Cardiac muscle cell (in vitro differentiated cells and primary cell): ENCODE data around the gene RINT1. TPM values are rescaled to one million over a fixed set of nuclear protein-coding genes. Genes with fewer than 3 reads are reported as not detected.

Experiments used
- DNase-seq, 2 donors: peaks; one replicate each; pipeline versions ENCODE4 v3.0.0 to v3.0.0-alpha.2; 2010 to 2017; ENCODE audit warnings: low read depth in 1 of 2, low spot score in 1 of 2
- H3K27ac ChIP-seq: fragments of 200-600 bp; sonication (generic); 2 replicates; pipeline ENCODE4 v1.5.1; 2016
- H3K27me3 ChIP-seq: fragments of 200-600 bp; sonication (generic); 2 replicates; pipeline ENCODE4 v1.6.0; 2016; ENCODE audit warnings: control low read depth
- H3K36me3 ChIP-seq: fragments of 200-600 bp; sonication (generic); 2 replicates; pipeline ENCODE4 v1.5.1; 2016; ENCODE audit warnings: control low read depth
- H3K4me1 ChIP-seq: fragments of 200-600 bp; sonication (generic); 2 replicates; pipeline ENCODE4 v1.8.1; 2017; ENCODE audit warnings: low read depth, mild to moderate bottlenecking, mixed run types
- H3K4me3 ChIP-seq: fragments of 200-600 bp; sonication (generic); 2 replicates; pipeline ENCODE4 v1.5.1; 2016; ENCODE audit warnings: mild to moderate bottlenecking
- H3K9me3 ChIP-seq: fragments of 200-600 bp; sonication (generic); 2 replicates; pipeline ENCODE4 v1.5.1; 2017; ENCODE audit warnings: low read depth, mild to moderate bottlenecking, control low read depth
- polyA plus RNA-seq: library from polyadenylated mRNA; unstranded; fragments of >200 nt; fragmentation: Nextera tagmentation; extraction: Ambion mirVana; gene quantifications from 2 replicates; pipeline ENCODE4 v1.2.1, GENCODE V29; 2016
- total RNA-seq: library from RNA; depleted of rRNA; stranded (reverse); fragments of >200 nt; gene quantifications from 2 replicates; pipeline ENCODE4 v1.2.3, GENCODE V29; 2016
- TF ChIP-seq, protein P1 (sequence below): IDR thresholded peaks from 2 replicates; pipeline ENCODE4 v1.5.1; 2012; ENCODE audit warnings: low read depth, mild to moderate bottlenecking, low read length

RINT1 gene
- total and polyA plus RNA-seq, 2 experiments from 2014 or later = 14.1 to 16.5 TPM

GRCh38 chr7:105565190-105565589, 33.2 kb downstream of the RINT1 start:
- H3K27me3 ChIP-seq = no peaks in the 10 kb centered on the region
- H3K9me3 ChIP-seq = no peaks in the 10 kb centered on the region
- no peak overlapping the region for H3K27ac ChIP-seq
- TF ChIP-seq, protein P1, sequence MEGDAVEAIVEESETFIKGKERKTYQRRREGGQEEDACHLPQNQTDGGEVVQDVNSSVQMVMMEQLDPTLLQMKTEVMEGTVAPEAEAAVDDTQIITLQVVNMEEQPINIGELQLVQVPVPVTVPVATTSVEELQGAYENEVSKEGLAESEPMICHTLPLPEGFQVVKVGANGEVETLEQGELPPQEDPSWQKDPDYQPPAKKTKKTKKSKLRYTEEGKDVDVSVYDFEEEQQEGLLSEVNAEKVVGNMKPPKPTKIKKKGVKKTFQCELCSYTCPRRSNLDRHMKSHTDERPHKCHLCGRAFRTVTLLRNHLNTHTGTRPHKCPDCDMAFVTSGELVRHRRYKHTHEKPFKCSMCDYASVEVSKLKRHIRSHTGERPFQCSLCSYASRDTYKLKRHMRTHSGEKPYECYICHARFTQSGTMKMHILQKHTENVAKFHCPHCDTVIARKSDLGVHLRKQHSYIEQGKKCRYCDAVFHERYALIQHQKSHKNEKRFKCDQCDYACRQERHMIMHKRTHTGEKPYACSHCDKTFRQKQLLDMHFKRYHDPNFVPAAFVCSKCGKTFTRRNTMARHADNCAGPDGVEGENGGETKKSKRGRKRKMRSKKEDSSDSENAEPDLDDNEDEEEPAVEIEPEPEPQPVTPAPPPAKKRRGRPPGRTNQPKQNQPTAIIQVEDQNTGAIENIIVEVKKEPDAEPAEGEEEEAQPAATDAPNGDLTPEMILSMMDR = no peak
- no peak overlapping the region for H3K4me3 ChIP-seq
- no peak for DNase-seq
- no peaks in the 10 kb centered on the region for H3K4me1 ChIP-seq
- H3K36me3 ChIP-seq = peaks cover 56% of the 10 kb centered on the region

DNA sequence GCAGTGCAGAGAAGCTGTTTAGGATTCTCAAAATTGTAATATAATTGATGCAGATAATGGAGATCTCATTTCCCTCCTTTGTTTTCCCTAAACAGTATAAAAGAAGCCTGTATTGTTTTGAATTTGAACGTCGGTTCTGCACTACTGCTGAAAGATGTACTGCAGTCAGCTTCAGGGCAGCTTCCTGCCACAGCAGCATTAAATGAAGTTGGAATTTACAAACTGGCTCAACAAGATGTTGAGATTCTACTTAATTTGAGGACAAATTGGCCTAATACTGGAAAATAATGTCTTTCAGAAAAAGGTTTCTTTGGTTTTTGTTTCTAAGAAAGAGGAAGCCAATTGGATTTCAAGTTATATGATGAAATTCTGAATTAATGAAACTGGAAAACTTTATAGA, 35.0 kb downstream of the RINT1 start:
- Histone ChIP-seq H3K36me3 (peaks cover 48% of the 10 kb centered on the region), H3K4me1 (no peaks in the 10 kb centered on the region), H3K27ac (no peak overlapping the region), H3K27me3 (no peaks in the 10 kb centered on the region), H3K9me3 (no peaks in the 10 kb centered on the region), H3K4me3 (no peak overlapping the region)
- TF ChIP-seq, protein P1 = no peak
- DNase-seq = no peak

DNA sequence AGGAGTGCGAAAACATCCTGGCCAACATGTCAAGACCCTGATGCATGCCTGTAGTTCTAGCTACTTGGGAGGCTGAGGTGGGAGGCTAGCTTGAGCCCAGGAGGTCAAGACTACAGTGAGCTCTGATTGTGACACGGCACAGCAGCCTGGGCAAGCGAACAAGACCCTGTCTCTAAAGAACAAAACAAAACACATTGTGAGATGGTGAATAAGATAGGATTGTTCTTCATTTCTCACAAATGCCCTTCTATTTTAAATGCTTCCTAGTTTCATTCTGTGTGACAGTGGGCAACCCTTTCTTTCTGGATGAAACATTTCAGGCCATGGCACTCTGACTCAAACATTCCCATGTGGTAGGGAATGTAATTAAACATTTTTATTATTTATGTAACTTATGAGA, 35.8 kb downstream of the RINT1 start:
- no peak overlapping the region for H3K27ac ChIP-seq
- DNase-seq = no peak
- no peak overlapping the region for H3K4me3 ChIP-seq
- H3K36me3 ChIP-seq = peaks cover 46% of the 10 kb centered on the region
- TF ChIP-seq, protein P1 = no peak
- no peaks in the 10 kb centered on the region for H3K27me3 ChIP-seq
- no peaks in the 10 kb centered on the region for H3K4me1 ChIP-seq
- H3K9me3 ChIP-seq = no peaks in the 10 kb centered on the region

GRCh38 chr7:105571891-105572290, 39.9 kb downstream of the RINT1 start:
- no peak overlapping the region for H3K4me3 ChIP-seq
- H3K9me3 ChIP-seq = no peaks in the 10 kb centered on the region
- DNase-seq = no peak
- no peaks in the 10 kb centered on the region for H3K27me3 ChIP-seq
- TF ChIP-seq, protein P1 = no peak
- H3K4me1 ChIP-seq = no peaks in the 10 kb centered on the region
- H3K27ac ChIP-seq = no peak overlapping the region
- H3K36me3 ChIP-seq = peaks cover 10% of the 10 kb centered on the region

- H3K4me3 ChIP-seq = no peak overlapping the region
- no peak overlapping the region for H3K27ac ChIP-seq
- H3K27me3 ChIP-seq = no peaks in the 10 kb centered on the region
- TF ChIP-seq, protein P1 = no peak
- H3K4me1 ChIP-seq = no peaks in the 10 kb centered on the region
- H3K36me3 ChIP-seq = no peaks in the 10 kb centered on the region
- DNase-seq = no peak
- no peaks in the 10 kb centered on the region for H3K9me3 ChIP-seq
Measured at GRCh38 chr7:105577251-105577650, 45.2 kb downstream of the RINT1 start.

DNA sequence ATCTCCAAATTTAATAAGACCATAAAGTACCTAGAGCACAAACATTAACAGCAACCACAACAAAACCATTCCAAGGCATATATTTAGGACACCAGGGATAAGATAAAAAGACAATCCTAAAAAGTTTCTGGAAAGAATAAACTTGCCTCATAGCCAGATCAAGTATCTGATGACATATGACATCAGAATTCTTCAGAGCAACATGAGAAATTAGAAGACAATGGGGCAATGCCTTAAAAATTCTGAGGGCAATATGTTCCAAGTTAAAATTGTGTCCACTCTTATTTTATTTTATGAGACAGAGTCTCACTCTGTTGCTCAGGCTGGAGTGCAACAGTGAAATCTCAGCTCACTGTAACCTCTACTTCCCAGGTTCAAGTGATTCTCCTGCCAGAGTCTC, 46.5 kb downstream of the RINT1 start:
- H3K4me1 ChIP-seq = no peaks in the 10 kb centered on the region
- TF ChIP-seq, protein P1 = no peak
- H3K9me3 ChIP-seq = no peaks in the 10 kb centered on the region
- H3K27ac ChIP-seq = no peak overlapping the region
- H3K36me3 ChIP-seq = no peaks in the 10 kb centered on the region
- DNase-seq = no peak
- no peaks in the 10 kb centered on the region for H3K27me3 ChIP-seq
- H3K4me3 ChIP-seq = no peak overlapping the region
